Measurements from ENCODE around the gene MTCL1. TPM values are rescaled to one million over a fixed set of nuclear protein-coding genes. Genes with fewer than 3 reads are reported as not detected.

Gene MTCL1
- total RNA-seq, 1 donor from 2014 or later = 10.0 TPM

GRCh38 chr18:8770657-8771056, 65.3 kb downstream of the MTCL1 start:
- Histone ChIP-seq H3K27me3 (ENCODE audit: control insufficient read depth, insufficient read depth, low read length) (no peaks in the 10 kb centered on the region), H3K36me3 (ENCODE audit: control insufficient read depth, insufficient read depth, low read length) (no peaks in the 10 kb centered on the region), H3K4me3 (ENCODE audit: low read depth, low read length) (no peak overlapping the region)
- FAIRE-seq (no peak), DNase-seq (ENCODE audit: low read depth) (no peak)
- TF ChIP-seq, protein P1, sequence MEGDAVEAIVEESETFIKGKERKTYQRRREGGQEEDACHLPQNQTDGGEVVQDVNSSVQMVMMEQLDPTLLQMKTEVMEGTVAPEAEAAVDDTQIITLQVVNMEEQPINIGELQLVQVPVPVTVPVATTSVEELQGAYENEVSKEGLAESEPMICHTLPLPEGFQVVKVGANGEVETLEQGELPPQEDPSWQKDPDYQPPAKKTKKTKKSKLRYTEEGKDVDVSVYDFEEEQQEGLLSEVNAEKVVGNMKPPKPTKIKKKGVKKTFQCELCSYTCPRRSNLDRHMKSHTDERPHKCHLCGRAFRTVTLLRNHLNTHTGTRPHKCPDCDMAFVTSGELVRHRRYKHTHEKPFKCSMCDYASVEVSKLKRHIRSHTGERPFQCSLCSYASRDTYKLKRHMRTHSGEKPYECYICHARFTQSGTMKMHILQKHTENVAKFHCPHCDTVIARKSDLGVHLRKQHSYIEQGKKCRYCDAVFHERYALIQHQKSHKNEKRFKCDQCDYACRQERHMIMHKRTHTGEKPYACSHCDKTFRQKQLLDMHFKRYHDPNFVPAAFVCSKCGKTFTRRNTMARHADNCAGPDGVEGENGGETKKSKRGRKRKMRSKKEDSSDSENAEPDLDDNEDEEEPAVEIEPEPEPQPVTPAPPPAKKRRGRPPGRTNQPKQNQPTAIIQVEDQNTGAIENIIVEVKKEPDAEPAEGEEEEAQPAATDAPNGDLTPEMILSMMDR (IDR thresholded peaks at IDR 0.05; ENCODE audit: insufficient read depth, low read length, severe bottlenecking) = no peak

DNA sequence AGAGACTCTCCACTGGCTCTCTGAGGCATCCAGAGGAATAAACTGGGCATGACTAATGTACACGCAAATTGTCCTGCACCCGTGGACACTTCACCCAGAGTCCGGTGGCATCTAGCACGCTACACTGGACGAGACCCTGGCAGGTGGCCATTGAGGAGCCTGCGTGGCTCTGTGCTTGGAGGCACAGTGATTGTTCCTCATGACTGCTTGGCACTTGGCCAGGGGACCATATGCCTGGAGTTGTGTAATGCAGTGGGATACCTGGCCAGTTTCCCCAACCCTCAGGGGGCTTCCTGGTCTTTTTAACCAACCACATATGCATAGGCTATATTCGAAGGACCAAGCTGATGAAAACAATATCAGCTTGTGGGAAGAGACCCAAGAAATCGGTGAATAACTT, 66.6 kb downstream of the MTCL1 start:
- FAIRE-seq (no peak), DNase-seq (ENCODE audit: low read depth) (no peak)
- Histone ChIP-seq H3K36me3 (ENCODE audit: control insufficient read depth, insufficient read depth, low read length) (no peaks in the 10 kb centered on the region), H3K4me3 (ENCODE audit: low read depth, low read length) (no peak overlapping the region), H3K27me3 (ENCODE audit: control insufficient read depth, insufficient read depth, low read length) (no peaks in the 10 kb centered on the region)
- TF ChIP-seq, protein P1 (IDR thresholded peaks at IDR 0.05; ENCODE audit: insufficient read depth, low read length, severe bottlenecking) = no peak

GRCh38 chr18:8773980-8774379, 68.6 kb downstream of the MTCL1 start:
- H3K27me3 ChIP-seq (ENCODE audit: control insufficient read depth, insufficient read depth, low read length) = no peaks in the 10 kb centered on the region
- DNase-seq (ENCODE audit: low read depth) (no peak), FAIRE-seq (no peak)
- peaks cover 1% of the 10 kb centered on the region for H3K36me3 ChIP-seq (ENCODE audit: control insufficient read depth, insufficient read depth, low read length)
- TF ChIP-seq, protein P1 (IDR thresholded peaks at IDR 0.05; ENCODE audit: insufficient read depth, low read length, severe bottlenecking) = no peak
- H3K4me3 ChIP-seq (ENCODE audit: low read depth, low read length) = no peak overlapping the region

GRCh38 chr18:8776013-8776943, 70.9 kb downstream of the MTCL1 start:
- Histone ChIP-seq H3K4me3 (ENCODE audit: low read depth, low read length) (no peak overlapping the region), H3K36me3 (ENCODE audit: control insufficient read depth, insufficient read depth, low read length) (peaks cover 6% of the 10 kb centered on the region), H3K27me3 (ENCODE audit: control insufficient read depth, insufficient read depth, low read length) (no peaks in the 10 kb centered on the region)
- DNase-seq (ENCODE audit: low read depth) (no peak), FAIRE-seq (no peak)
- TF ChIP-seq, protein P1 (IDR thresholded peaks at IDR 0.05; ENCODE audit: insufficient read depth, low read length, severe bottlenecking) = no peak

- Histone ChIP-seq H3K4me3 (ENCODE audit: low read depth, low read length) (no peak overlapping the region), H3K27me3 (ENCODE audit: control insufficient read depth, insufficient read depth, low read length) (no peaks in the 10 kb centered on the region), H3K36me3 (ENCODE audit: control insufficient read depth, insufficient read depth, low read length) (peaks cover 7% of the 10 kb centered on the region)
- TF ChIP-seq, protein P1 (IDR thresholded peaks at IDR 0.05; ENCODE audit: insufficient read depth, low read length, severe bottlenecking) = no peak
- FAIRE-seq (no peak), DNase-seq (ENCODE audit: low read depth) (peak; percentile 44)
Observed at GRCh38 chr18:8777846-8778245, 72.5 kb downstream of the MTCL1 start.

Data from bronchial epithelial cell (primary cell).